Right forelimb (tissue), 1 donor: ENCODE measurements around the gene SMCO2.
A peak's percentile ranks its signal among the peaks of the same experiment; 100 is the strongest.

Experiments
- DNase-seq: peaks from one replicate; pipeline ENCODE4 v3.0.0-alpha.2; 2018

Gene SMCO2

GRCh38 chr12:27446436-27446835 is at the start of gene SMCO2:
Gene SMCO2 (plus strand): TSS chr12:27446736. CDS start chr12:27470632, 23,896 bp downstream.
- DNase-seq, result no peak

- DNase-seq, result no peak
Observed at GRCh38 chr12:27398466-27398865, 48.1 kb upstream of the SMCO2 start.

- no peak for DNase-seq
Observed at GRCh38 chr12:27399074-27399473, 47.5 kb upstream of the SMCO2 start.

- no peak for DNase-seq
Observed at GRCh38 chr12:27400856-27401354, 45.6 kb upstream of the SMCO2 start.

GRCh38 chr12:27412047-27412446 is 34.5 kb upstream of the SMCO2 start:
- no peak for DNase-seq

- DNase-seq, result no peak
Observed at GRCh38 chr12:27422697-27423096, 23.8 kb upstream of the SMCO2 start.

- DNase-seq, result no peak
Observed at GRCh38 chr12:27424631-27425230, 21.8 kb upstream of the SMCO2 start.

GRCh38 chr12:27425306-27425705 is 21.2 kb upstream of the SMCO2 start:
- no peak for DNase-seq

- DNase-seq, result no peak
Observed at GRCh38 chr12:27426743-27427487, 19.6 kb upstream of the SMCO2 start.

GRCh38 chr12:27427824-27428223 is 18.7 kb upstream of the SMCO2 start:
- DNase-seq, result no peak

GRCh38 chr12:27428466-27428865 is 18.1 kb upstream of the SMCO2 start:
- no peak for DNase-seq

GRCh38 chr12:27429606-27430005 is 16.9 kb upstream of the SMCO2 start:
- no peak for DNase-seq

- no peak for DNase-seq
Observed at GRCh38 chr12:27431185-27431584, 15.4 kb upstream of the SMCO2 start.

GRCh38 chr12:27434673-27435565 is 11.6 kb upstream of the SMCO2 start:
- peak; percentile 70 for DNase-seq

GRCh38 chr12:27436029-27436428 is 10.5 kb upstream of the SMCO2 start:
- DNase-seq, result no peak

GRCh38 chr12:27436768-27437167 is 9.8 kb upstream of the SMCO2 start:
- no peak for DNase-seq

GRCh38 chr12:27437839-27438238 is 8.7 kb upstream of the SMCO2 start:
- DNase-seq, result no peak

GRCh38 chr12:27447761-27448160 is 1.2 kb downstream of the SMCO2 start:
- DNase-seq, result no peak

- DNase-seq, result no peak
Observed at GRCh38 chr12:27449026-27449425, 2.5 kb downstream of the SMCO2 start.

GRCh38 chr12:27449893-27450534 is 3.5 kb downstream of the SMCO2 start:
- DNase-seq, result no peak

GRCh38 chr12:27451036-27451825 is 4.7 kb downstream of the SMCO2 start:
- no peak for DNase-seq

GRCh38 chr12:27453421-27453820 is 6.9 kb downstream of the SMCO2 start:
- DNase-seq, result no peak
